ENCODE results near the gene SMAD3.
A peak's percentile ranks its signal among the peaks of the same experiment; 100 is the strongest.

SMAD3 gene

GRCh38 chr15:67091980-67092677, 26.7 kb downstream of the SMAD3 start:
- H3K36me3 ChIP-seq (ENCODE audit: control insufficient read depth in 2 of 2, insufficient read depth in 1 of 2, low read length in 2 of 2): peaks cover 0 to 31% of the 10 kb centered on the region in 2 experiments; a peak in 1 of 3 replicates
- CTCF ChIA-PET: interaction anchor here (0.5 to 0.8 kb wide), 4 partner anchors 10 to 1599 kb away, joined by 3 to 5 read pairs (median 4); no protein-coding TSS in a partner anchor
- no peaks in the 10 kb centered on the region for H3K9me3 ChIP-seq (ENCODE audit: control insufficient read depth, insufficient read depth, low read depth, low read length)
- no peak for TF ChIP-seq ZSCAN4 (tag by site-specific recombination; IDR thresholded peaks at IDR 0.05)
- TF ChIP-seq GLIS1 (tag by site-specific recombination; IDR thresholded peaks at IDR 0.05): peak; percentile 33; the same call in 1 of the 2 replicates
- TF ChIP-seq ZIC2 (tag by site-specific recombination; IDR thresholded peaks at IDR 0.05): peak; percentile 57
- POLR2A ChIA-PET: no interaction called here
- peaks cover 36% of the 10 kb centered on the region for H3K4me1 ChIP-seq (ENCODE audit: control insufficient read depth, insufficient read depth, low read length)
- H3K4me3 ChIP-seq (ENCODE audit: low read depth, low read length): no peak overlapping the region
- H3K27ac ChIP-seq (ENCODE audit: extremely low read depth, low read depth, low read length): no peak overlapping the region

- POLR2A ChIA-PET: no interaction called here
- no peak overlapping the region for H3K27ac ChIP-seq (ENCODE audit: extremely low read depth, low read depth, low read length)
- H3K9me3 ChIP-seq (ENCODE audit: control insufficient read depth, insufficient read depth, low read depth, low read length): no peaks in the 10 kb centered on the region
- CTCF ChIA-PET: interaction anchor here (0.5 to 0.8 kb wide), 4 partner anchors 146 to 1461 kb away, joined by 3 to 4 read pairs (median 3); no protein-coding TSS in a partner anchor
- H3K4me1 ChIP-seq (ENCODE audit: control insufficient read depth, insufficient read depth, low read length): peaks cover 28% of the 10 kb centered on the region
- H3K36me3 ChIP-seq (ENCODE audit: control insufficient read depth in 2 of 2, insufficient read depth in 1 of 2, low read length in 2 of 2): peaks cover 0 to 34% of the 10 kb centered on the region in 2 experiments; a peak in 1 of 3 replicates
- TF ChIP-seq YY1 (tag by site-specific recombination; IDR thresholded peaks at IDR 0.05) (no peak), ZNF768 (tag by site-specific recombination; IDR thresholded peaks at IDR 0.05) (peak; percentile 31; the same call in 1 of the 2 replicates), PRDM4 (tag by site-specific recombination; IDR thresholded peaks at IDR 0.05) (no peak)
- no peak overlapping the region for H3K4me3 ChIP-seq (ENCODE audit: low read depth, low read length)
These were observed 27.5 kb downstream of the SMAD3 start for GRCh38 chr15:67092752-67093503.

GRCh38 chr15:67093504-67093862, 28.1 kb downstream of the SMAD3 start:
- Histone ChIP-seq H3K9me3 (ENCODE audit: control insufficient read depth, insufficient read depth, low read depth, low read length) (no peaks in the 10 kb centered on the region), H3K4me1 (ENCODE audit: control insufficient read depth, insufficient read depth, low read length) (peaks cover 26% of the 10 kb centered on the region), H3K36me3 (ENCODE audit: control insufficient read depth in 2 of 2, insufficient read depth in 1 of 2, low read length in 2 of 2) (peaks cover 0 to 34% of the 10 kb centered on the region in 2 experiments; a peak in 1 of 3 replicates), H3K4me3 (ENCODE audit: low read depth, low read length) (no peak overlapping the region), H3K27ac (ENCODE audit: extremely low read depth, low read depth, low read length) (no peak overlapping the region)
- CTCF ChIA-PET: interaction anchor here (0.5 kb wide), 1 partner anchor 1461 kb away, joined by 3 read pairs; no protein-coding TSS in a partner anchor
- POLR2A ChIA-PET: no interaction called here
- TF ChIP-seq ZNF16 (tag by site-specific recombination; IDR thresholded peaks at IDR 0.05; ENCODE audit: low read depth): no peak
- TF ChIP-seq SP7 (tag by site-specific recombination; IDR thresholded peaks at IDR 0.05): no peak
- TF ChIP-seq ZNF19 (tag by site-specific recombination; IDR thresholded peaks at IDR 0.05; ENCODE audit: low read depth): no peak
- TF ChIP-seq ZNF26 (tag by site-specific recombination; IDR thresholded peaks at IDR 0.05): no peak
